B cell (primary cell): ENCODE measurements around the gene SPIRE1. TPM values are rescaled to one million over a fixed set of nuclear protein-coding genes. Genes with fewer than 3 reads are reported as not detected.

ENCODE experiments used
- ATAC-seq: fragments of 200-7000 bp; cut with Tn5 transposase; one replicate; pipeline ENCODE4 v1.10.0; 2021; ENCODE audit warnings: low read depth, mild to moderate bottlenecking, moderate number of reproducible peaks, moderate library complexity
- CTCF ChIA-PET: fragments of 350-600 bp; sonication (Branson Sonifier 250); formaldehyde crosslinking; loops from one replicate; lab custom pipeline; 2021; ENCODE audit warnings: antibody characterized with exemption, inconsistent platforms; lab: Charles Lee
- POLR2A ChIA-PET: fragments of 350-600 bp; sonication (Branson Sonifier 250); formaldehyde crosslinking; loops from one replicate; lab custom pipeline; 2021; ENCODE audit warnings: antibody characterized with exemption; lab: Charles Lee
- DNase-seq: peaks from one replicate; pipeline ENCODE4 v3.0.0; 2013
- H2AFZ ChIP-seq: 2 replicates; pipeline ENCODE4 v1.6.1; 2012; ENCODE audit warnings: mild to moderate bottlenecking, low read depth, low read length; ENCODE audit not compliant: insufficient read depth, poor library complexity, severe bottlenecking
- H3K27ac ChIP-seq, 2 donors: 1 replicate in 1 of 2; 2 replicates in 1 of 2; pipeline ENCODE4 v1.5.1; 2012 to 2013; ENCODE audit warnings: low read length in 2 of 2, mild to moderate bottlenecking in 2 of 2, moderate library complexity in 1 of 2
- H3K27me3 ChIP-seq, 4 experiments: fragments of 200-600 bp in 1 of 4; sonication (generic) in 1 of 4; replicated peaks in 1 of 4; 1 replicate in 2 of 4; 2 replicates in 2 of 4; pipeline versions ENCODE4 v1.6.1 to v1.7.0; 2013 to 2016; ENCODE audit warnings: low read length in 3 of 4, mild to moderate bottlenecking in 2 of 4, mixed read lengths in 1 of 4, moderate library complexity in 1 of 4; ENCODE audit not compliant: insufficient read depth in 4 of 4, control insufficient read depth in 3 of 4; ENCODE audit errors: control extremely low read depth in 1 of 4
- H3K36me3 ChIP-seq, 2 experiments: replicated peaks in 1 of 2; 1 replicate in 1 of 2; 2 replicates in 1 of 2; pipeline versions ENCODE4 v1.6.1 to v1.7.1; 2013; ENCODE audit warnings: low read length in 1 of 2; ENCODE audit not compliant: insufficient read depth in 2 of 2, control insufficient read depth in 1 of 2; ENCODE audit errors: control extremely low read depth in 1 of 2, extremely low read depth in 1 of 2
- H3K4me1 ChIP-seq, 2 donors: fragments of 200-600 bp in 1 of 2; sonication (generic) in 1 of 2; 1 replicate in 1 of 2; 2 replicates in 1 of 2; pipeline versions ENCODE4 v1.5.1 to v1.6.1; 2013 to 2017; ENCODE audit warnings: low read length in 2 of 2; ENCODE audit not compliant: control insufficient read depth in 2 of 2, insufficient read depth in 2 of 2
- H3K4me2 ChIP-seq: replicated peaks from 2 replicates; pipeline ENCODE3; 2012; ENCODE audit warnings: mild to moderate bottlenecking, low read depth, low read length; ENCODE audit not compliant: poor library complexity, severe bottlenecking
- H3K4me3 ChIP-seq, 5 experiments: fragments of 200-600 bp in 1 of 5; sonication (generic) in 1 of 5; 1 replicate in 3 of 5; 2 replicates in 2 of 5; pipeline versions ENCODE4 v1.5.1 to v1.7.0; 2011 to 2016; ENCODE audit warnings: low read length in 4 of 5, mild to moderate bottlenecking in 4 of 5, low read depth in 2 of 5, control low read depth in 1 of 5, moderate library complexity in 1 of 5; ENCODE audit not compliant: insufficient read depth in 1 of 5; ENCODE audit errors: control extremely low read depth in 1 of 5, extremely low read depth in 1 of 5
- H3K79me2 ChIP-seq: fragments of 200-600 bp; sonication (generic); one replicate; pipeline ENCODE4 v1.6.0; 2016; ENCODE audit warnings: low read length; ENCODE audit not compliant: control insufficient read depth, insufficient read depth
- H3K9ac ChIP-seq: fragments of 200-600 bp; sonication (generic); 2 replicates; pipeline ENCODE4 v1.6.1; 2017; ENCODE audit warnings: mild to moderate bottlenecking, low read length, moderate library complexity
- H3K9me3 ChIP-seq, 3 donors: one replicate each; pipeline versions ENCODE4 v1.6.1 to v1.7.1; 2013; ENCODE audit warnings: low read length in 2 of 3; ENCODE audit not compliant: control insufficient read depth in 2 of 3, insufficient read depth in 1 of 3; ENCODE audit errors: control extremely low read depth in 1 of 3
- H4K20me1 ChIP-seq: 2 replicates; pipeline ENCODE4 v1.6.0; 2012; ENCODE audit warnings: mild to moderate bottlenecking, low read length; ENCODE audit not compliant: insufficient read depth, control insufficient read depth, poor library complexity, severe bottlenecking
- H3K27ac Mint-ChIP-seq: one replicate; pipeline ENCODE4 v1.8.0; 2021; ENCODE audit warnings: mixed read lengths
- H3K27me3 Mint-ChIP-seq: one replicate; pipeline ENCODE4 v1.8.0; 2021; ENCODE audit warnings: mixed read lengths
- H3K4me1 Mint-ChIP-seq: one replicate; pipeline ENCODE4 v1.8.0; 2021; ENCODE audit warnings: mixed read lengths
- H3K4me3 Mint-ChIP-seq: one replicate; pipeline ENCODE4 v1.8.0; 2021; ENCODE audit warnings: mixed read lengths
- H3K9me3 Mint-ChIP-seq: one replicate; pipeline ENCODE4 v1.8.0; 2022; ENCODE audit warnings: mixed read lengths; ENCODE audit not compliant: insufficient read depth
- CTCF ChIP-seq: fragments of 200-600 bp; IDR thresholded peaks from one replicate; pipeline ENCODE4 v1.8.0; 2022; ENCODE audit warnings: antibody characterized with exemption, mild to moderate bottlenecking
- EZH2 ChIP-seq: IDR thresholded peaks from 2 replicates; pipeline ENCODE4 v1.6.1; 2012; ENCODE audit warnings: borderline replicate concordance, low read depth, mild to moderate bottlenecking, moderate library complexity, low read length; ENCODE audit not compliant: insufficient read depth, poor library complexity, severe bottlenecking
- WGBS: methylation state at CpG from one replicate; pipeline ENCODE4 v1.1.5; 2013; ENCODE audit warnings: missing lambda C conversion rate; ENCODE audit not compliant: insufficient coverage; 5-methylcytosine and 5-hydroxymethylcytosine counted together
- intact Hi-C: fragments of 100-400 bp; cut with micrococcal nuclease; formaldehyde crosslinking; loops from one replicate; pipeline ENCODE4 v1.10.0; 2022
- polyA plus RNA-seq: library from polyadenylated mRNA; depleted of rRNA; stranded (reverse); fragments of >200 nt; gene quantifications from 2 replicates; pipeline ENCODE4 v1.2.3, GENCODE V29; 2012
- total RNA-seq, 2 donors: library from RNA; stranded (reverse); fragments of 120-200 nt in 1 of 2; gene quantifications; 1 replicate in 1 of 2; 2 replicates in 1 of 2; pipeline versions ENCODE4 v1.2.3 to v1.2.4, GENCODE V29; 2013 to 2022

Gene SPIRE1
- total and polyA plus RNA-seq, 2 donors (not counting 1 experiment from before 2014, with no cell fraction given): 0.22 to 4.0 TPM

- POLR2A ChIA-PET: no interaction called here
- WGBS: 97% methylated on average over 5 of the region's 5 CpGs
- H3K27me3 Mint-ChIP-seq: peaks cover 45% of the 10 kb centered on the region
Observed at GRCh38 chr18:12399231-12399630, 258.7 kb downstream of the SPIRE1 start.

DNA sequence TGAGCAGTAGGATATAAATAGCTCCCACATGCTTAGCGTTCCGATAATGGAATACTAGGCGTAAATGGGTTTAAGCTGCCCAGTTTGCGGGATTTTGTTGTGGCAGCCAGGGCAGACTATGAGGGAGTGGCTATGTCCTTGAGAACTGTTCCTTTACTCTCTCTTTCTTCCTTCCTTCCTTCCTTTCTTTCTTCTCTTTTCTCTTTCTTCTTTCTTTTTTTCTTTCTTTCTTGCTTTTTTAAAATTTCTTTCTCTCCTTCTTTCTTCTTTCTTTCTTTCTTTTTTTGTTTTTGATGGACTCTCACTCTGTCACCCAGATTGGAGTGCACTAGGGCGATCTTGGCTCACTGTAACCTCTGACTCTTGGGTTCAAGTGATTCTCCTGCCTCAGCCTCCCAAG is 259.3 kb downstream of the SPIRE1 start:
- no peak overlapping the region for H3K9ac ChIP-seq
- H3K27ac ChIP-seq: no peak overlapping the region
- Mint-ChIP-seq H3K4me1 (no peaks in the 10 kb centered on the region), H3K9me3 (no peaks in the 10 kb centered on the region), H3K27ac (no peak overlapping the region), H3K27me3 (peaks cover 41% of the 10 kb centered on the region), H3K4me3 (no peak overlapping the region)
- peaks cover 0 to 17% (median 6%) of the 10 kb centered on the region in 4 experiments for H3K27me3 ChIP-seq
- no peak for DNase-seq
- intact Hi-C loops: no loop called here
- ChIA-PET CTCF (interaction anchor here (1.1 kb wide), 1 partner anchor 9 kb away, joined by 3 read pairs; no protein-coding TSS in a partner anchor), POLR2A (no interaction called here)
- no peaks in the 10 kb centered on the region for H3K4me1 ChIP-seq
- no peak overlapping the region for H3K4me3 ChIP-seq
- no peaks in the 10 kb centered on the region for H3K79me2 ChIP-seq
- H3K4me2 ChIP-seq: no peak overlapping the region
- ATAC-seq: no peak
- H3K36me3 ChIP-seq: no peaks in the 10 kb centered on the region
- no peaks in the 10 kb centered on the region for H4K20me1 ChIP-seq
- H2AFZ ChIP-seq: no peak overlapping the region
- H3K9me3 ChIP-seq: peaks cover 0 to 2% (median 0%) of the 10 kb centered on the region in 3 donors
- 100% methylated on average over 1 of the region's 5 CpGs for WGBS
- no peak for TF ChIP-seq CTCF
- no peak for TF ChIP-seq EZH2

More at GRCh38 chr18:12399231-12399630, 258.7 kb downstream of the SPIRE1 start:
- CTCF ChIA-PET: no interaction called here
- H3K4me2 ChIP-seq: no peak overlapping the region
- H3K4me1 ChIP-seq: no peaks in the 10 kb centered on the region
- DNase-seq: no peak
- H3K36me3 ChIP-seq: no peaks in the 10 kb centered on the region
- no peak for ATAC-seq
- no peak overlapping the region for H3K27ac ChIP-seq
- H3K4me1 Mint-ChIP-seq: no peaks in the 10 kb centered on the region
- no peak overlapping the region for H3K4me3 ChIP-seq
- intact Hi-C loops: no loop called here
- peaks cover 0 to 2% (median 0%) of the 10 kb centered on the region in 3 donors for H3K9me3 ChIP-seq
- no peak for TF ChIP-seq EZH2
- TF ChIP-seq CTCF: no peak
- no peaks in the 10 kb centered on the region for H3K79me2 ChIP-seq
- H3K9ac ChIP-seq: no peak overlapping the region
- no peak overlapping the region for H3K4me3 Mint-ChIP-seq
- peaks cover 0 to 21% (median 5%) of the 10 kb centered on the region in 4 experiments for H3K27me3 ChIP-seq
- no peaks in the 10 kb centered on the region for H4K20me1 ChIP-seq
- H2AFZ ChIP-seq: no peak overlapping the region
- no peak overlapping the region for H3K27ac Mint-ChIP-seq
- H3K9me3 Mint-ChIP-seq: no peaks in the 10 kb centered on the region
